HG03432 (cell line): ENCODE measurements around the gene SMOC2.

Experiments used
- ATAC-seq: cut with Tn5 transposase; IDR thresholded peaks from one replicate; pipeline ENCODE4 v1.9.1; 2021; ENCODE audit warnings: mild to moderate bottlenecking, moderate library complexity; ENCODE audit not compliant: unreplicated experiment

The SMOC2 gene

DNA sequence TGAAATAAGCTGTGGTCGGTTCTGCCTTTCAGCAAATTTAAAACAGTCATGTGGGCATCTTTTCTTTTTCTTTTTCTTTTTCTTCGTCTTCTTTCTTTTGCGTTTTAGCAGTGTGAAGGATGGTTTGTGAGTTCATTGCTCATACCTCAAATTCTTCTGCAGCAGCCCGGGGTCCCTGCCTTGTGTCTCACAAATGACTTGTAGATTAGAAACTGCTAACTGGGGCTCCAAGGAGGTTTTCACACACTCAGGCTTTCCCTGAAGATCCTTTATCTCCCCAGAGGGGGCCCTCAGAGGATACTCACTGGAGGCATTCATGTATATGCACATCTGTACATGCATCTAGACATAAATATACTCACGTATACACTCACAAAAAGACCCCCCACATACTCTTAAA is 1.7 kb downstream of the SMOC2 start:
- no peak for ATAC-seq

- ATAC-seq: no peak
These were observed 6.3 kb downstream of the SMOC2 start for GRCh38 chr6:168447282-168447681.

DNA sequence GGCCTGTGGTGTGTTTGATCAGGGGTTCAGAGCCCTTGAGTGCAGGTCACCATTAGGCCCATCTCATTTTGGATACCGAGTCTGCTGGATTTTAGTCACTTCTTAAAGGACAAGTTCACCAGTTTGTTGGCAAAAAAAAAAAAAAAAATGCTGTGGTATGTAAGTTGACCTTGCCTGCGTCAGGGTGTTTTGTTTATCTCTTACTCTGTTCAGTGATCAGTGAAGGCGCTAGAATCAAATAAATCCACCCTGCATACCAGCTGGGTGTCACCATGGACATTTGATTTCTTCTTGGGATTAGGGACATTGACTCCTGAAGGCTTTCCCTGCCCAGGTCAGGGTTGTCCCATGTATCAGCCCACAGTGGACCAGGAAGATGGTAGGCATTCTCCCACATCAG is 6.7 kb downstream of the SMOC2 start:
- no peak for ATAC-seq

DNA sequence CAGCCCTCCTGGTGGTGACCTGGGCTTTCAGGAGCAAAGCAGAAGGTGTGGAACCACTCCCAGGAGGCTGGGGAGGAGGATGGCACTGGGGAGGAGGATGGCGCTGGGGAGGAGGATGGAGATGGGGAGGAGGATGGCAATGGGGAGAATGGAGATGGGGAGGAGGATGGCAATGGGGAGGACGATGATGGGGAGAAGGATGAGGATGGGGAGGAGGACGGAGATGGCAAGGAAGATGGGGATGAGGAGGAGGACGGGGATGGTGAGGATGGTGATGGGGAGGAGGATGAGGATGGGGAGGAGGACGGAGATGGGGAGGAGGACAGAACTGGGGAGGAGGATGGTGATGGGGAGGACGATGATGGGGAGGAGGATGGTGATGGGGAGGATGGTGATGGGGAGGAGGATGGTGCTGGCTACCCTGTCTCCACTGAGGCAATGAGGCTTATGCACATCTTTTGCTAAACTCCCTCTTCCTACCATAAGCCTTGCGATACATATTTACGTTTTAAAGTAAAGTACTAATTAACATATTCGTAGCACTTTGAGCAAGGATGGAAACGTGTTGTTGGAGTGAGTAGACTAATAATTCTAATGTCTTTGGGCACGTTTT is 7.4 kb downstream of the SMOC2 start:
- no peak for ATAC-seq

DNA sequence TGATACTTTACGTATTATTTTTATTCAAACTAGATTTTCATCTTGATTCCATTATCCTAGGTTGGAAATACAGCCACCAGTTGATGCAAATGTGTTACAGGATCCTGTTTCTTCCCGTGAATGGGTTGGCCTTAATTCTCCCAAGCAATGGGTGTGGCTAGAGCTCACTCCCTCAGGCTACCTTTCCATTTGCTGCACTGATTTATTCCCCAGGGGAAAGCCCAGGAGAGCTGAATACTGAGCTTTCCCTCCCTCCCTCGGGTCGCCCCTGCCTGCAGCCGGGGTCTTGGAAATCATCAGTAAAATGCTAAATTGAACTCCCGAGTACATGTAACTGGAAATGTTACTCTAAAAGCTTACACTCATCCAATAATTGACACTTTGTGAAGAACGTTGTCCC is 9.9 kb downstream of the SMOC2 start:
- no peak for ATAC-seq

DNA sequence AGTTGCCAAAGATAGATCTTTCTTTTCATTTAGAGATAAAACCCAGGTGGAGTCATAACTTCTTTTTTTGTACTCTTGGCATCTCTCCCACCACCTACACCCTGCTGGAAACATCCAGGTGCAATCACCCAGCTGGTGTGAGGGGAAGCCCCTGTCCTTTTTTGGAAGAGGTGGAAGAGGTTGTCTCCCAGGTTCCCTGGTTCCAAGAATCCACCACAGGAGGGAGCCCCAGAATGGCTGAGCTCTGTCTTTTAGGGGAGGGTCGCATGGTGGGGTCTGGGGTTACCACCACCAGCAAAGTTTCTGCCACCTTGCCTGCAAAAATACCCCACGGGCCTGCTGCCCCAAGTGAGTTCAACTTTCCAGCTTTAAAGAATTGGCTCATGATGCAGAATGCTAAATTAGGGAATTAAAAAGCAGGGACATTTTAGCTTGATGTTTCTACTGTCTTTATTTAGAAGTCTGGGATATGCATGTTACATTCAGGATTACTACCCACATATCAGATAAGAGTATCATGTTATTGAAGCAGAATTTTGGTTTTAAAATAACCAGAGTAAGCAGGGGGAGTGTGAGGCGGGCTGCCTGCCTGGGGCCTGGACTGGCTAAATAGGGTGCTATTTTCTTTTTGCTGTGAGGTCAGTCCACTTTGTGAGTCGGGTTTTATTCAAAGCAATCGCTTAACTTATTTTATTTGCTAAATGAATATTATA is 11.0 kb downstream of the SMOC2 start:
- ATAC-seq: no peak

GRCh38 chr6:168452685-168453377 is 11.8 kb downstream of the SMOC2 start:
- ATAC-seq: no peak

DNA sequence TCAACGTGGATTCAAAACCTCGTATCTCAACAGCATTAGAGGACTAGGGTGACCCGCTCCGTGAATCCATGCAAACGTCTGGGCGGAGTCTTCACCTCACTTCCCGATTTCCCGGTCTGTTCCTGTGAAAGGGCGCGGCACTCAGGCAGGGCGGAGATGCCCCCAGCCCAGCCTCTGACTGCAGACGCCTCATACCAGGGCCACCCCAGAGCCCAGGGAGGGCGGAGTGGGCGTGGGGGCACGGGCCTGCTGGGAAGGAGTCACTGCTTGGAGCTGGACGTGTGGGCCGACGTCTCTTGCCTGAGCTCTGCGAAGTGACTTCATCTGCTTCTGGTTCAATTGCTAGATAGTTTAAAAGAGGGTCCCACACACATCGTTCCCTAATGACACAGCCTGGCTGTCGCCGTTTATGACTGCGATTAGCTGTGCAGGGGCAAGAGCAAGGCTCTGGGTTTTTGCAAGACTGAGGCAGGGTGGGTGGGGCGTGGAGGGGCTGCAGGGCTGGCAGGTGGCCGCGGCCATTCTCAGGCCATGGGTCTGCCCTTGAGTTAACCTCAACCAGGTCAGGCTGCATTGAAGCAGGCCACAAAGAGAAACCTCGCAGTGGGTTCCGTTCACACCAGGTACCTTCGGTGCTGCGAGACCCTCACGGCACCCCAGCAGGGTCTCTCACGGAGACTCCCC is 15.0 kb downstream of the SMOC2 start:
- no peak for ATAC-seq

DNA sequence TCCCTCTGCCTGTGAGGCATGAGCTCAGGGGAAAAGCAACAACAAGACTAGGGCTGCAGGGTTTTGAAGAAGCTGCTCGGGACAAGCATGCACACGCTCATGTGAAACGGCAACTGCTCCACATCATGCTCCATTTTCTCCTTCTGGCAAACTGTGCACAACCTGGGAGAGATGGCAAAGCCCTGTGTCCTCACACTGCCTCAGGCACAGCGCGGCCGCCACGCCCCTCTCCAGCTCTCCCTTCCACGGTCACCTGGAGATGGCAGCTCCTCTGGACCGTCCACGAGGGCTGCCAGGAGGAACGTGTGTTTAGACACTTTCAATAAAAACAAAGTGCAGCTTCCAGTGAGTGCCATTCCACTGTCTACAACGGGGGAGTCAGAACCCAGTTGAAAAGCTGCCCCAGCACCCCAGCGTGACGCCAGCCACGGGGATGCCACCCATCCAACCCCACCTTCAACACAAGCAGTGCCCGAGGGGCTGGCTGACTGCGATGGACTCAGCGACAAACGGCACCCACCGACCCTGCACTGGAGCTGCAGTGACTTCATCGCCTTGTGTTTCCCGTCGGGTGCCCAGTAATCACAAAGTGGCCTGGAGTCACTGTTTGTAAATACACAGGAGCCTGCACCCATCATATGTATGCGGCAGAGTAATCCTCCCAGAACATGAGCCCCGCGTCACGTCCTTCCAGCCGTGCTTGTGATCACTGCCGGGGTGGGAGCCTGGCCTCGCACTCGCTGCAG is 16.1 kb downstream of the SMOC2 start:
- no peak for ATAC-seq

DNA sequence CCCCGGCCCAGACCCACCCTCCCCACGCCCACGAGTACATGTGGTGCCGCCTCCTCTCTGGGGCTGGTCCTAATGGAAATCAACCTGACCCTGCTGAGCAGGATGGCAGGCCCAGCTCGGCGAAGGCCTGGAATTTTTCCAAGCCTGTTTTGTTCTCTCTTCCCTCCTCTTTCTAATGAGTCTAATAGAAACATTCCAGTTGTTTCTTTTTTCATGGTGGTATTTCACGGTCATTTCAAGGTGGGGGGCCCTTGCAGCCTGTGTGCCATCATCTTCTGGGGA is 16.6 kb downstream of the SMOC2 start:
- ATAC-seq: no peak

DNA sequence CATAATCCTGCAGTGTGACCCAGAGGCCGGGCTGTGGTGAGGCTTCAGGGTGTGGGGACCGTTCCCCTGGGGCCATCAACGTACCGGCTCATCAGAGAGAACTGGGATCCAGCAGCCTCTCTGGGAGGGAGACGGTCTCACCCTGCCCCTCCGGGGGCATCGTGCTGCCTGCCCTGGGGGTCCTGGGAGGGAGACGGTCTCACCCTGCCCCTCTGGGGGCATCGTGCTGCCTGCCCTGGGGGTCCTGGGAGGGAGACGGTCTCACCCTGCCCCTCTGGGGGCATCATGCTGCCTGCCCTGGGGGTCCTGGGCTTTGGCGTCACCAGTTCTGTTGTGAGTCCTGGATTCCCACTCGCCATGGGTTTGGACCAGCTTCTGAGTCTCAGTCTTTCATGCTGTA is 17.1 kb downstream of the SMOC2 start:
- no peak for ATAC-seq

GRCh38 chr6:168459572-168459971 is 18.6 kb downstream of the SMOC2 start:
- ATAC-seq: no peak

GRCh38 chr6:168462289-168462853 is 21.4 kb downstream of the SMOC2 start:
- ATAC-seq: no peak

- no peak for ATAC-seq
These were observed 23.6 kb downstream of the SMOC2 start for GRCh38 chr6:168464546-168464945.

DNA sequence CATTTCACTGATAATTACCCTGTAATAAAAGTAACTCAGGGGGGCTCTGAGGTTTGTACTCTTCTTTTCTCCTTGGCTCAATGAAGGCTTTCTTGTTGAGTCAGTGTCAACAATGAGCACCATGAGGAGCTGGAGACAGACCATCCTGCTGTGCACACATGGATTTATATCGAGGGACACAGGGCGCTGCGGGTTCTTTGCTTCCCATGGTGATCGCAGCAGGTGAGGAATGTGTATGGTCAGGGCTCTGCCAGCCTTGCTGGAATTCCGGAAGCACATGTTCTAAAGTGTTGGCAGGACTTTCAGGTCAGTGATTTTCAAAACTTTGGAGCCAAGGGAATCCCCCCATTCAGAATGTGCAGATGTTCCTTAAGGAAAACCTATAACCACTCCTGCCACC is 27.1 kb downstream of the SMOC2 start:
- no peak for ATAC-seq

DNA sequence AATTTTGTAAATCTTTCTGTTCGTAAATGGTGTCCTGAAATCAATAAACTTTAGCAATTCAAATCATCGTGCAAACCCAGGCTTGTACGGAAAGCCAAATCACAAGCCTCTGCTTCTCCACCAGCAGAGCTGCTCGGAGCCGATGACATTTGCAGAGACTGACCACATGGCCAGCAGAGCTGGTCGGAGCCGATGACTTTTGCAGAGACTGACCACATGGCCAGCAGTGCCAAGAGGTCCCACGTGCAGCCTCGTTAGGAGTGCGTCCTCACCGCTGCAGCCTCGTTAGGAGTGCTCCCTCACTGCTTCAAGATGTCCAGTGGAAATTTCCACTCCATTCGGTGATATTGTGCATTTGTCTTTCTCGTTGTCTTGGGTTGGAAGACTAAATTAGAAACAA is 28.5 kb downstream of the SMOC2 start:
- ATAC-seq: no peak

DNA sequence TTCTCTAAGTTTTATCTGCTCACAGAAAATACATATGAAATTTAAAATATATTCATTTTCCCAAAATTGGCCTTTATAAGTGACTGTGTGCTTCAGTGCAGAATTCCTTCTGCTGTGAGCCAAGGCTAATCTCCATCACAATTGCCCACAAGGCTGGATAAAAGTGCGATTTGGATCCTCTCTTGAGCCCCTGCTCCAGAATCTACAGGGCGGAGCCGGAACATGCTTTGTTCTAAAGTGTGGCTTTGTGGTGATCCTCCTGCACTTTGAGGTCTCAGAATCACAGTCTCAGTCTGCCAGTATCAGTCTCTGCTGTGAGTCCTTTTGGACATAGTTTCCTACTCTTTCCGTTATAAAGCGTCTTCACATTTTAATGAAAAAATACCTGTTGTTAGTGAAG is 28.9 kb downstream of the SMOC2 start:
- ATAC-seq: no peak

GRCh38 chr6:168472363-168472762 is 31.4 kb downstream of the SMOC2 start:
- ATAC-seq: no peak

DNA sequence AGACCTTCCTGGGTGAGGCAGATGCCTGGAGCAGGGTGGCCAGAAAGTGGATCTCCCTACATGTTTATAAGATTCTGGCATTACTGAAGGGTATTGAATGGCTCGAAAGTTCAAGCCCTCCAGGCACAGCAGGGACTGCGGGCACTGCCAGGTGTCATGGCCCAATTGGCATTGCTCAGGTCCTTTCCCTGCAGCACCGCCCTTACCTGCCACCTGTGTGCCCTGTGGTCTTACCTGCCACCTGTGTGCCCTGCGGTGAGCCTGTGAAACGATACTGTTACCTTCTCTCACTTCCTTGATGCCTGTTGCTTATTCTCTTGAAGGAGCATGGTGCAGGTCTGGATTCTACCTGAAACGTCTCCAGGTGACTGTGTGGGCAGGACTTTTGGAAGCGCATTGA is 32.2 kb downstream of the SMOC2 start:
- no peak for ATAC-seq

GRCh38 chr6:168475188-168476013 is 34.4 kb downstream of the SMOC2 start:
- ATAC-seq: no peak
